Omental fat pad (tissue), 4 donors: Measurements from ENCODE around the gene CDYL. TPM values are rescaled to one million over a fixed set of nuclear protein-coding genes. Genes with fewer than 3 reads are reported as not detected.

ENCODE experiments used
- ATAC-seq: fragments of 150-250 bp; one replicate; pipeline ENCODE4 v1.9.1; 2016; ENCODE audit warnings: mild to moderate bottlenecking, moderate library complexity; ENCODE audit not compliant: low FRiP score
- DNase-seq: peaks from one replicate; pipeline ENCODE4 v3.0.0-alpha.2; 2019; ENCODE audit warnings: low spot score
- CTCF ChIP-seq, 3 donors: fragments of 450-650 bp; IDR thresholded peaks; one replicate each; pipeline ENCODE4 v1.5.1; 2016 to 2017; ENCODE audit warnings: antibody characterized with exemption in 3 of 3, mild to moderate bottlenecking in 3 of 3, moderate library complexity in 2 of 3
- total RNA-seq, 4 donors: library from RNA; depleted of rRNA; stranded (reverse); fragments of >200 nt; gene quantifications; one replicate each; pipeline ENCODE4 v1.1.0, GENCODE V29; 2016

CDYL gene
- total RNA-seq, 4 donors from 2014 or later: 32.2 to 34.5 (median 33.0) TPM

- no peak for ATAC-seq
- no peak for DNase-seq
- no peak for TF ChIP-seq CTCF (IDR thresholded peaks at IDR 0.05)
Measured at GRCh38 chr6:4772750-4773149, 3.5 kb upstream of the CDYL start.

GRCh38 chr6:4773181-4773580 is 3.0 kb upstream of the CDYL start:
- ATAC-seq (no peak), DNase-seq (no peak)
- TF ChIP-seq CTCF (IDR thresholded peaks at IDR 0.05): no peak

GRCh38 chr6:4774296-4774695 is 1.9 kb upstream of the CDYL start:
- no peak for TF ChIP-seq CTCF (IDR thresholded peaks at IDR 0.05)
- DNase-seq: no peak
- ATAC-seq: no peak

- ATAC-seq (peak; percentile 41), DNase-seq (no peak)
- TF ChIP-seq CTCF (IDR thresholded peaks at IDR 0.05): no peak
Measured at GRCh38 chr6:4774715-4775493, 1.3 kb upstream of the CDYL start.

- ATAC-seq (peak; percentile 88), DNase-seq (no peak)
- TF ChIP-seq CTCF (IDR thresholded peaks at IDR 0.05): no peak
Measured at GRCh38 chr6:4775494-4776130, 592 bp upstream of the CDYL start.

GRCh38 chr6:4776493-4777393 is 539 bp downstream of the CDYL start:
- TF ChIP-seq CTCF (IDR thresholded peaks at IDR 0.05): no peak
- DNase-seq (no peak), ATAC-seq (peak; percentile 29)
